Transverse colon (tissue), 4 donors: Measurements from ENCODE around the gene DIS3L2.

Experiments
- CTCF ChIP-seq, 5 experiments: fragments of 200-600 bp in 3 of 5; fragments of 450-650 bp in 2 of 5; sonication (generic) in 3 of 5; IDR thresholded peaks; 1 replicate in 2 of 5; 2 replicates in 3 of 5; pipeline ENCODE4 v1.5.1; 2016 to 2017; ENCODE audit warnings: antibody characterized with exemption in 5 of 5, inconsistent platforms in 3 of 5, mild to moderate bottlenecking in 2 of 5, moderate library complexity in 1 of 5
- EP300 ChIP-seq: sonication (generic); formaldehyde crosslinking; IDR thresholded peaks from one replicate; pipeline ENCODE4 v1.6.1; 2017; ENCODE audit warnings: antibody characterized with exemption, low read depth
- POLR2A ChIP-seq: fragments of 450-650 bp; IDR thresholded peaks from one replicate; pipeline ENCODE4 v1.6.1; 2016; ENCODE audit warnings: antibody characterized with exemption, mild to moderate bottlenecking, moderate library complexity
- POLR2AphosphoS5 ChIP-seq, 3 donors: sonication (generic); formaldehyde crosslinking; IDR thresholded peaks; one replicate each; pipeline ENCODE4 v1.6.1; 2016; ENCODE audit warnings: antibody characterized with exemption in 3 of 3

GRCh38 chr2:232146294-232146693 is 184.8 kb downstream of the DIS3L2 start:
- TF ChIP-seq CTCF (IDR thresholded peaks at IDR 0.05) (no peak), POLR2A (no peak), POLR2AphosphoS5 (IDR thresholded peaks at IDR 0.05) (no peak), EP300 (no peak)
